Glutamatergic neuron (in vitro differentiated cells): ENCODE measurements around the gene VDAC2. TPM values are rescaled to one million over a fixed set of nuclear protein-coding genes. Genes with fewer than 3 reads are reported as not detected.
"Not testable (repeated sequence)": the region's sequence is repeated elsewhere in the genome, so short reads cannot be mapped to it uniquely, and the experiment has no call there.

Source experiments
- DNase-seq: peaks from one replicate; pipeline ENCODE4 v3.0.0; 2022
- H3K27ac Mint-ChIP-seq: one replicate; pipeline ENCODE4 v1.8.0; 2020; ENCODE audit warnings: mild to moderate bottlenecking, mixed read lengths, inconsistent platforms; ENCODE audit not compliant: unreplicated experiment
- H3K27me3 Mint-ChIP-seq: one replicate; pipeline ENCODE4 v1.8.0; 2020; ENCODE audit warnings: mild to moderate bottlenecking, moderate library complexity, mixed read lengths, inconsistent platforms; ENCODE audit not compliant: unreplicated experiment
- H3K36me3 Mint-ChIP-seq: one replicate; pipeline ENCODE4 v1.8.0; 2020; ENCODE audit warnings: mild to moderate bottlenecking, mixed read lengths, inconsistent platforms; ENCODE audit not compliant: unreplicated experiment
- H3K4me1 Mint-ChIP-seq: one replicate; pipeline ENCODE4 v1.8.0; 2020; ENCODE audit warnings: mild to moderate bottlenecking, low read depth, mixed read lengths, inconsistent platforms; ENCODE audit not compliant: unreplicated experiment
- H3K4me3 Mint-ChIP-seq: one replicate; pipeline ENCODE4 v1.8.0; 2020; ENCODE audit warnings: mild to moderate bottlenecking, mixed read lengths, inconsistent platforms; ENCODE audit not compliant: unreplicated experiment
- H3K9me3 Mint-ChIP-seq: one replicate; pipeline ENCODE4 v1.8.0; 2020; ENCODE audit warnings: mild to moderate bottlenecking, moderate library complexity, mixed read lengths, inconsistent platforms; ENCODE audit not compliant: unreplicated experiment
- CTCF ChIP-seq: fragments of 200-600 bp; sonication (generic); IDR thresholded peaks from one replicate; pipeline ENCODE4 v1.5.0; 2021; ENCODE audit not compliant: partially characterized antibody, unreplicated experiment
- total RNA-seq: library from RNA; stranded (reverse); fragmentation: NEBNext Ultra II Directional; extraction: Animal tissue kit (Norgen Biotek cat#: 25700); gene quantifications from one replicate; pipeline ENCODE4 v1.2.1, GENCODE V29; 2021; ENCODE audit not compliant: unreplicated experiment

The VDAC2 gene
- total RNA-seq, 1 donor from 2014 or later, result 264 TPM

- Mint-ChIP-seq H3K27ac (no peak overlapping the region), H3K4me1 (no peaks in the 10 kb centered on the region), H3K27me3 (no peaks in the 10 kb centered on the region), H3K36me3 (no peaks in the 10 kb centered on the region), H3K4me3 (no peak overlapping the region), H3K9me3 (peaks cover 2% of the 10 kb centered on the region)
- DNase-seq, result no peak
- TF ChIP-seq CTCF, result no peak
Observed at GRCh38 chr10:75180592-75180991, 30.0 kb upstream of the VDAC2 start.

- H3K36me3 Mint-ChIP-seq, result no peaks in the 10 kb centered on the region
- H3K27me3 Mint-ChIP-seq, result no peaks in the 10 kb centered on the region
- peaks cover 2% of the 10 kb centered on the region for H3K9me3 Mint-ChIP-seq
- no peak for DNase-seq
- no peak overlapping the region for H3K4me3 Mint-ChIP-seq
- H3K27ac Mint-ChIP-seq, result no peak overlapping the region
- TF ChIP-seq CTCF, result no peak
- no peaks in the 10 kb centered on the region for H3K4me1 Mint-ChIP-seq
Observed at GRCh38 chr10:75181073-75181472, 29.5 kb upstream of the VDAC2 start.

- Mint-ChIP-seq H3K27ac (no peak overlapping the region), H3K36me3 (no peaks in the 10 kb centered on the region), H3K9me3 (peaks cover 3% of the 10 kb centered on the region), H3K4me3 (no peak overlapping the region), H3K4me1 (no peaks in the 10 kb centered on the region), H3K27me3 (peaks cover 4% of the 10 kb centered on the region)
- no peak for DNase-seq
- TF ChIP-seq CTCF, result no peak
Observed at GRCh38 chr10:75186310-75186709, 24.3 kb upstream of the VDAC2 start.

- Mint-ChIP-seq H3K36me3 (no peaks in the 10 kb centered on the region), H3K4me1 (peaks cover 3% of the 10 kb centered on the region), H3K27me3 (peaks cover 4% of the 10 kb centered on the region), H3K9me3 (peaks cover 2% of the 10 kb centered on the region), H3K4me3 (no peak overlapping the region), H3K27ac (no peak overlapping the region)
- peak; percentile 68 for TF ChIP-seq CTCF
- DNase-seq, result peak; percentile 61
Observed at GRCh38 chr10:75187961-75188426, 22.6 kb upstream of the VDAC2 start.

- DNase-seq, H3K4me3 Mint-ChIP-seq, H3K27ac Mint-ChIP-seq, H3K27me3 Mint-ChIP-seq, H3K4me1 Mint-ChIP-seq, H3K9me3 Mint-ChIP-seq, H3K36me3 Mint-ChIP-seq: not testable (repeated sequence)
Observed at GRCh38 chr10:75188522-75188921, 22.1 kb upstream of the VDAC2 start.
